NCI-H2227 treated with DMSO at 0.1 percent for 48 hours (cell line): Measurements from ENCODE around the gene LGALS4.
"Not testable (repeated sequence)": the region's sequence is repeated elsewhere in the genome, so short reads cannot be mapped to it uniquely, and the experiment has no call there.

ENCODE experiments used
- DNase-seq: peaks from one replicate; lab custom pipeline; 2025; lab: John Stamatoyannopoulos, UW

The LGALS4 gene

DNA sequence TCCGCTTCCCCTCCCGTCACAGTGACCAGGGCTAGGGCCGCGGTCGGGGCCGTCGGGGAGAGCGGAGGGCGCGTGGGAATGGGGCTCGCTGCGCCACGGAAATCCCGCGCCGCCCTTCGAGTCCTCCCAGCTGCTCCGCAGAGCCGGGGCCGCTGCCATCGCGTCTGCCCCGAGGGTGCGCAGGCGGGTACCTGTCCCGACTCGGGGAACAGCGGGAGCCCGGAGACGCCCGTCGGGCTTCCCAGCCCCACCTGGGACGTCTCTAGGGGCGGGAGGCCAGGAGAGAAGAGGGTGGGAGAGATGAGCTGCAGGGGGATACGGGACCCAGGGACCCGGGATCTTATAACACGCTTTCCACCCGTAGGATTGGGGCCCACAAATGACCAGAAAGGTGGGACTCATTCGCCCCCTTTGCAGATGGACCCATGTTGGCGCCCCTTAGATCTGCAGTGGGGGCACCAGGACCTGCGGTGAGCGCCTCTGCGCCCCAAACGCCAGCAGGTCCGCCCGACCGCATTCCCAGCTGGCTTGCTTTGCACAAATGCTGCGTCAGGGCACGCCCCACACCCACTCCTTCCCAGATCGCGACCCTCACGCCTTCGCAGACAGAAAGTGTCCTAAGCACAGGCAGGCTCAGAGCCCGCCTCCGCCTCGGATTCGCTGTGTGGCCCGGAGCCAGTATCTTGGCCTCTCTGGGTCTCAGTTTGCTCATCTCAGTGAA is 42.4 kb downstream of the LGALS4 start:
- DNase-seq = not testable (repeated sequence)

DNA sequence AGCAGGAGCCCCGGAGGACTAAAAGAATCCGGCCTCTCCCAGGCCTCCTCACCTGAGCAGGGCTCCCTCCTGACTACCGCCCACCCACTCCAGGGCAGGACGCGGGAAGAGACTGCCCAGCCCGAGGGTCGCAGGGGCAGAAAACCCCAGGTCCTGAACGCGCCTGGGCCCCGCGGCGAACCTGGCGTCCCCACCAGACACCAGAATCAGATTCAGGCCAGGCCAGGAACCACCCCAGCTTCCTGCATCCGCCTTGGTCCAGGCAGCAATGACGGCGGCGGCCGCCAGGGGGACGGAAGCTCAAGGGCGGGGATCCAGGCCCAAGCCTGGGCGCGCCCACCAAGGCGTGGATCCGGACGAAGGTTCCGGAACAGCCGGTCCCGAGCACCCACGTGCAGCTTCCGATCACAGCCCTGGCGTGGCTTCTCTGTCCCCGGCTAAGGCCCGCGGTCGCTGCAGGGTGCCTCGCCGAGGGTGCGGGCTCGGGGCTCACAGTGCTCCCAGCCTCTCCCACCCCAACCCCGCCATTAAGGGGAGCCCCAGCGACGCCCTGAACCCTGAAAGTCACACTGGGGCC is 43.0 kb downstream of the LGALS4 start:
- DNase-seq = no peak

DNA sequence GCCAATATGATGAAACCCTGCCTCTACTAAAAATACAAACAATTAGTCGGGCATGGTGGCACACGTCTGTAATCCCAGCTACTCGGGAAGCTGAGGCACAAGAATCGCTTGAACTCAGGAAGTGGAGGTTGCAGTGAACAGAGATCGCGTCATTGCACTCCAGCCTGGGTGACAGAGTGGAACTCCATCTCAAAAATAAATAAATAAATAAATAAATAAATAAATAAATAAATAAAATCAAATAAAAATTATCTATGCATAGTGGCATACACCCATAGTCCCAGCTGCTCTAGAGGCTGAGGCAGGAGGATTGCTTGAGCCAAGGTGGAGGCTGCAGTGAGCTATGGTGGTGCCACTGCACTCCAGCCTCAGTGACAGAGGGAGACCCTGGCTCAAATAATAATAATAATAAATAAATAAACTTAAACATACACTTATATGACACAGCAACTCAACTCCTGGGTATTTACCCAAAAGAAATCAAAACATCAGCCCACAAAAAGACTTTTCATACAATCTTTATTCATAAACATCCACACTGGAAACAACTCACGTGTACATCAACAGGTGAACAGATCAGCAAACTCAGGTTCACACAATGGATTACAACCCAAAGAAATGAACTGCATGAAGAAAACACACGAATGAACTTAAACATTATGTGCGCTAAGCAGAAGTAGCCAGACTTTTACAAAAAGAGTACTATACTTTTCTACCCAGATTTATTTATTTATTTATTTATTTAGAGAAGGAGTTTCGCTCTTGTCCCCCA is 46.3 kb downstream of the LGALS4 start:
- DNase-seq = no peak

- no peak for DNase-seq
Measured at GRCh38 chr19:38765214-38765613, 47.5 kb downstream of the LGALS4 start.

GRCh38 chr19:38763795-38764220 is 48.9 kb downstream of the LGALS4 start:
- no peak for DNase-seq

DNA sequence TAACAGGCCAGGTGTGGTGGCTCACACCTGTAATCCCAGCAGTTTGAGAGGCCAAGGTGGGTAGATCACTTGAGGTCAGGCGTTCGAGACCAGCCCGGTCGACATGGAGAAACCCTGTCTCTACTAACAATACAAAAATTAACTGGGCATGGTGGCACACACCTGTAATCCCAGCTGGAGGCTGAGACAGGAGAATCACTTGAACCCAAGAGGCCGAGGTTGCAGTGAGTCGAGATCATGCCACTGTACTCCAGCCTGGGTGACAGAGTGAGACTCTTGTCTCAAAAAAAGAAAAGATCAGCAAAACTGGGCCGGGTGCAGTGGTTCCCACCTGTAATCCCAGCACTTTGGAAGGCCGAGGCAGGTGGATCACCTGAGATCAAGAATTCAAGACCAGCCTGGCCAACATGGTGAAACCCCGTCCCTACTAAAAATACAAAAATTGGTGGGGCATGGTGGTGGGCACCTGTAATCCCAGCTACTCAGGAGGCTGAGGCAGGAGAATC is 50.8 kb downstream of the LGALS4 start:
- DNase-seq = not testable (repeated sequence)

DNA sequence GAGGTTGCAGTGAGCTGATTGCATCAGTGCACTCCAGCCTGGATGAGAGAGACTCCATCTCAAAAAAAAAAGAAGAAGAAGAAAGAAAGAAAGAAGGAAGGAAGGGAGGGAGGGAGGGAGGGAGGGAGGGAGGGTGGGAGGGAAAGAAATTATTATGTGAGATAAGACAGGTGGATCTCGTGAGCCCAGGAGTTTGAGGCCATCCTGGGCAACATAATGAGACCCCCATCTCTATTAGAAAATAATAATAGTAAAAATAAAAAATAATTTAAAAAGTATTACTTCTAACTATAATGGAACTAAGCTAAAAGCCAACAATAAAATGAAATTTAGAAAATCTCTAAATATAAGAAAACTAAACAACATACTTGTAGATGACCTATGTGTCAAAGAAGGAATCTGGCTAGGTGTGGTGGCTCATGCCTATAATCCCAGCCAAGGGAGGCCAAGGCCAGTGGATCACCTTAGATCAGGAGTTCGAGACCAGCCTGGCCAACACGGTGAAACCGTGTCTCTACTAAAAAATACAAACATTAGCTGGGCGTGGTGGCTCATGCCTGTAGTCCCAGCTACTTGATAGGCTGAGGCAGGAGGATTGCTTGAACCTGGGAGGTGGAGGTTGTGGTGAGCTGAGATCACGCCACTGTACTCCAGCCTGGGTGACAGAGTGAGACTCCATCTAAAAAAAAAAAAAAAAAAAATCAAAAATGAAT is 51.8 kb downstream of the LGALS4 start:
- DNase-seq = not testable (repeated sequence)

DNA sequence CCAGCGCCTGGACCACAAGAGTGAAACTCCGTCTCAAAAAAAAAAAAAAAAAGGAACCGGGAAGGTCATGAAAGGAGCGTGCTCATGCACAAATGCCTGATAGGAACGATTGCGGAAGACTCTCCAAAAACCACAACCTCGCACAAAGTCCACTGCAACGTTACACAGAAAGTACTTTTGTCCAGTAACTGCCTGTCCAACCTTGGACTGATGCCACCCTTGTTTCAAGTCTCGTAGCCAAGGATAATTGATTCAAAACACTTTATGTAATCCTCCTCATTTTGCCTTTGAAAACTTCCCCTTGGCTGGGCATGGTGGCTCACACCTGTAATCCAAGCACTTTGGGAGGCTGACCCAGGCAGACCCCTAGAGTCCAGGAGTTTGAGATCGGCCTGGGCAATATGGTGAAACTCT is 53.1 kb downstream of the LGALS4 start:
- no peak for DNase-seq

DNA sequence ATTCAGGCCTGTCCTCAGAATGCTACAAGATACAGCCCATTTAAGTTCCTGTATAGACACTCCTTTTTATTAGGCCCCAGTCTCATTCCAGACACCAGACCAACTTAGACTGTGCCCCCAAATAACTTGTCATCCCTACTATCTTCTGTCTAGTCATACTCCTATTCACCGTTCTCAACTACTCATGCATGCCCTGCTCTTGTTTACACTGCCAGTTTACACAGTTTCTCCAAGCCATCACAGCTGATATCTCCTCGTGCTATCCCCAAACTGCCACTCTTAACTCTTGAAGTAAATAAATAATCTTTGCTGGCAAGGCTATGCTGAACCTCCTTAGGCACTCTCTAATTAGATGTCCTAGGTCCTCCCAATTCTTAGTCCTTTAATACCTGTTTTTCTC is 58.5 kb downstream of the LGALS4 start:
- not testable (repeated sequence) for DNase-seq

- DNase-seq = not testable (repeated sequence)
Measured at GRCh38 chr19:38753783-38754182, 59.0 kb downstream of the LGALS4 start.
